Liver (tissue), 3 donors: ENCODE data around the gene P2RX3.

Experiments
- ATF3 ChIP-seq: IDR thresholded peaks from 2 replicates; pipeline ENCODE4 v1.6.1; 2016; ENCODE audit warnings: antibody characterized with exemption
- CTCF ChIP-seq: fragments of 150-350 bp; IDR thresholded peaks from 2 replicates; pipeline ENCODE4 v1.5.1; 2017; ENCODE audit warnings: improper control_type of control experiment, low read depth, low read length; ENCODE audit not compliant: missing input control
- EGR1 ChIP-seq, 2 donors: IDR thresholded peaks; 2 replicates each; pipeline ENCODE4 v1.6.1; 2016 to 2018; ENCODE audit warnings: antibody characterized with exemption in 2 of 2, low read depth in 2 of 2
- GABPA ChIP-seq, 2 donors: IDR thresholded peaks in 1 of 2; conservative IDR thresholded peaks in 1 of 2; 2 replicates each; pipeline ENCODE4 v1.6.1; 2016; ENCODE audit warnings: antibody characterized with exemption in 2 of 2, mild to moderate bottlenecking in 1 of 2, moderate library complexity in 1 of 2
- JUND ChIP-seq, 2 donors: IDR thresholded peaks; 2 replicates each; pipeline ENCODE4 v1.6.1; 2016; ENCODE audit warnings: antibody characterized with exemption in 2 of 2
- MAX ChIP-seq: IDR thresholded peaks from 2 replicates; pipeline ENCODE4 v1.6.1; 2016; ENCODE audit warnings: antibody characterized with exemption
- RAD21 ChIP-seq, 2 donors: IDR thresholded peaks; 2 replicates each; pipeline ENCODE4 v1.6.1; 2016; ENCODE audit warnings: antibody characterized with exemption in 2 of 2, mild to moderate bottlenecking in 2 of 2
- REST ChIP-seq: IDR thresholded peaks from 2 replicates; pipeline ENCODE4 v1.6.1; 2016; ENCODE audit warnings: antibody characterized with exemption, mild to moderate bottlenecking
- RXRA ChIP-seq, 2 donors: IDR thresholded peaks; 2 replicates each; pipeline ENCODE4 v1.6.1; 2017 to 2018; ENCODE audit warnings: antibody characterized with exemption in 2 of 2, mild to moderate bottlenecking in 1 of 2
- SP1 ChIP-seq: IDR thresholded peaks from 2 replicates; pipeline ENCODE4 v1.6.1; 2018; ENCODE audit warnings: antibody characterized with exemption, mild to moderate bottlenecking
- TAF1 ChIP-seq: conservative IDR thresholded peaks from 2 replicates; pipeline ENCODE4 v1.6.1; 2016; ENCODE audit warnings: antibody characterized with exemption, mild to moderate bottlenecking
- ZBTB33 ChIP-seq: IDR thresholded peaks from 2 replicates; pipeline ENCODE4 v1.6.1; 2016; ENCODE audit warnings: antibody characterized with exemption
- donor health status: healthy.
- donor health status: healthy.

- TF ChIP-seq CTCF (no peak), GABPA (IDR thresholded peaks at IDR 0.05 in 1 of 2, conservative IDR thresholded peaks at IDR 0.05 in 1 of 2) (no peak), ATF3 (no peak), JUND (IDR thresholded peaks at IDR 0.05) (no peak), SP1 (no peak), ZBTB33 (no peak), EGR1 (IDR thresholded peaks at IDR 0.05; ENCODE audit: low read depth in 2 of 2) (no peak), TAF1 (no peak), RAD21 (IDR thresholded peaks at IDR 0.05) (no peak), MAX (no peak), RXRA (IDR thresholded peaks at IDR 0.05) (no peak), REST (no peak)
These were observed 78.3 kb downstream of the P2RX3 start for GRCh38 chr11:57416436-57416835.
